Measurements from ENCODE around the gene MUC13. TPM values are rescaled to one million over a fixed set of nuclear protein-coding genes. Genes with fewer than 3 reads are reported as not detected.

The MUC13 gene
- total RNA-seq, 1 donor from 2014 or later: not detected

- no peaks in the 10 kb centered on the region for H3K9me3 ChIP-seq (ENCODE audit: low read depth)
- no peak overlapping the region for H3K27ac ChIP-seq
- H3K27me3 ChIP-seq: no peaks in the 10 kb centered on the region
- H3K36me3 ChIP-seq: no peaks in the 10 kb centered on the region
- peaks cover 12% of the 10 kb centered on the region for H3K4me1 ChIP-seq
- H3K4me3 ChIP-seq: no peak overlapping the region
- H2AFZ ChIP-seq (replicated peaks): no peak overlapping the region
- Mint-ChIP-seq H3K9me3 (peaks cover 2% of the 10 kb centered on the region), H3K27ac (no peak overlapping the region), H3K27me3 (ENCODE audit: insufficient read depth, low read depth) (peaks cover 5% of the 10 kb centered on the region), H3K4me1 (peaks cover 2% of the 10 kb centered on the region), H3K36me3 (no peaks in the 10 kb centered on the region), H3K4me3 (no peak overlapping the region)
- no peaks in the 10 kb centered on the region for H3F3A ChIP-seq (ENCODE audit: low read depth)
- no peak overlapping the region for H3K4me2 ChIP-seq
- no peak for DNase-seq (ENCODE audit: low spot score)
- no peaks in the 10 kb centered on the region for H3K79me2 ChIP-seq (ENCODE audit: low read depth)
- no peak overlapping the region for H3K9ac ChIP-seq
- TF ChIP-seq EZH2phosphoT487 (IDR thresholded peaks at IDR 0.05) (no peak), EZH2 (IDR thresholded peaks at IDR 0.05) (no peak), CTCF (IDR thresholded peaks at IDR 0.05) (no peak)
- no peaks in the 10 kb centered on the region for H4K20me1 ChIP-seq (ENCODE audit: low read depth)
These were observed 2.5 kb upstream of the MUC13 start for GRCh38 chr3:124937049-124937448.

DNA sequence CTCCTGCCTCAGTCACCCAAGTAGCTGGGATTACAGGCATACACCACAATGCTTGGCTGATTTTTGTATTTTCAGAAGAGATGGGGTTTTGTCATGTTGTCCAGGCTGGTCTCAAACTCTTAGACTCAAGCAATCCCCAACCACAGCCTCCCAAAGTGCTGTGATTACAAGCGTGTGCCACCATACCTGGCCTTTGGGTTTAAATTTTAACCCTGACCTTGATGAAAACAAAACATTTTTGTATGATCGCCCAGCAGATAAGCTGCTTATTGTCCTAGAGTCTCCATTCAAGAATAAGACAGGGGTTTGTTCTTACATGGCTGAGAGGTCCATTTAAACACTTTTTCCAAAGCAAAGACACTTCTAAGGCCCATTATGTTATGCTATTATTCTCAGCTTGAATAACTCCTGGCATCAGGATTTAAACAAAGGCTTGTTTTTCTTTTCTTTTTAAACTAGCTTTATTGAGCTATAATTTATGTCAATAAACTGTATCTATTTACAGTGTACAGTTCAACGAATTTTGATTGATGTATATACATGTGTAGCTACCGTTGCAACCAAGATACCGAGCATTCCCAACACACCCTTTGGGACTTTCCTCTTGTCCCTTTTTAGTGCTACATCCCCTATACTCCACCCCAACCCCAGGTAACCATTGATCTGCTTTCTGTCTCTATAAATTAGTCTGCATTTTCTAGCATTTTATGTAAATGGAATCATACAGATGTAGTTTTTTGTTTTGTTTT is 1.4 kb upstream of the MUC13 start:
- H3F3A ChIP-seq (ENCODE audit: low read depth): no peaks in the 10 kb centered on the region
- Mint-ChIP-seq H3K27me3 (ENCODE audit: insufficient read depth, low read depth) (peaks cover 5% of the 10 kb centered on the region), H3K36me3 (no peaks in the 10 kb centered on the region), H3K4me1 (peaks cover 2% of the 10 kb centered on the region), H3K9me3 (peaks cover 2% of the 10 kb centered on the region), H3K4me3 (no peak overlapping the region), H3K27ac (no peak overlapping the region)
- no peak overlapping the region for H3K4me3 ChIP-seq
- H3K27me3 ChIP-seq: no peaks in the 10 kb centered on the region
- H2AFZ ChIP-seq (replicated peaks): no peak overlapping the region
- H4K20me1 ChIP-seq (ENCODE audit: low read depth): no peaks in the 10 kb centered on the region
- no peaks in the 10 kb centered on the region for H3K36me3 ChIP-seq
- no peak overlapping the region for H3K4me2 ChIP-seq
- DNase-seq (ENCODE audit: low spot score): no peak
- H3K27ac ChIP-seq: no peak overlapping the region
- H3K4me1 ChIP-seq: peaks cover 12% of the 10 kb centered on the region
- no peak overlapping the region for H3K9ac ChIP-seq
- TF ChIP-seq EZH2phosphoT487 (IDR thresholded peaks at IDR 0.05) (no peak), CTCF (IDR thresholded peaks at IDR 0.05) (no peak), EZH2 (IDR thresholded peaks at IDR 0.05) (no peak)
- no peaks in the 10 kb centered on the region for H3K9me3 ChIP-seq (ENCODE audit: low read depth)
- no peaks in the 10 kb centered on the region for H3K79me2 ChIP-seq (ENCODE audit: low read depth)

- H3K36me3 ChIP-seq: no peaks in the 10 kb centered on the region
- Mint-ChIP-seq H3K9me3 (peaks cover 2% of the 10 kb centered on the region), H3K36me3 (no peaks in the 10 kb centered on the region), H3K27ac (no peak overlapping the region), H3K4me3 (no peak overlapping the region), H3K4me1 (peaks cover 2% of the 10 kb centered on the region), H3K27me3 (ENCODE audit: insufficient read depth, low read depth) (peaks cover 5% of the 10 kb centered on the region)
- H3K27me3 ChIP-seq: no peaks in the 10 kb centered on the region
- H3F3A ChIP-seq (ENCODE audit: low read depth): no peaks in the 10 kb centered on the region
- no peak overlapping the region for H3K9ac ChIP-seq
- H3K79me2 ChIP-seq (ENCODE audit: low read depth): no peaks in the 10 kb centered on the region
- no peaks in the 10 kb centered on the region for H3K9me3 ChIP-seq (ENCODE audit: low read depth)
- H3K27ac ChIP-seq: no peak overlapping the region
- peaks cover 12% of the 10 kb centered on the region for H3K4me1 ChIP-seq
- no peak overlapping the region for H3K4me3 ChIP-seq
- DNase-seq (ENCODE audit: low spot score): no peak
- no peak for TF ChIP-seq EZH2phosphoT487 (IDR thresholded peaks at IDR 0.05)
- TF ChIP-seq CTCF (IDR thresholded peaks at IDR 0.05): no peak
- no peak for TF ChIP-seq EZH2 (IDR thresholded peaks at IDR 0.05)
- no peak overlapping the region for H3K4me2 ChIP-seq
- H4K20me1 ChIP-seq (ENCODE audit: low read depth): no peaks in the 10 kb centered on the region
- no peak overlapping the region for H2AFZ ChIP-seq (replicated peaks)
These were observed 713 bp upstream of the MUC13 start for GRCh38 chr3:124935264-124935663.

Data from neural progenitor cell (in vitro differentiated cells).